Gastroesophageal sphincter (tissue), 4 donors: ENCODE measurements around the gene RUFY2. TPM values are rescaled to one million over a fixed set of nuclear protein-coding genes. Genes with fewer than 3 reads are reported as not detected.

Experiments
- ATAC-seq: fragments of 150-250 bp; one replicate; pipeline ENCODE4 v1.9.1; 2016; ENCODE audit warnings: mild to moderate bottlenecking, moderate library complexity
- H3K27ac ChIP-seq, 4 donors: fragments of 200-600 bp; sonication (generic) in 3 of 4; 1 replicate in 3 of 4; 2 replicates in 1 of 4; pipeline ENCODE4 v1.5.1; 2016 to 2019
- H3K27me3 ChIP-seq: fragments of 200-600 bp; sonication (generic); one replicate; pipeline ENCODE4 v1.5.1; 2019
- H3K36me3 ChIP-seq, 2 donors: fragments of 200-600 bp; sonication (generic); one replicate each; pipeline ENCODE4 v1.5.1; 2019; ENCODE audit warnings: control low read depth in 1 of 2
- H3K4me1 ChIP-seq, 3 donors: fragments of 200-600 bp; sonication (generic); 1 replicate in 2 of 3; 2 replicates in 1 of 3; pipeline ENCODE4 v1.5.1; 2016 to 2019; ENCODE audit warnings: control low read depth in 2 of 3
- H3K4me3 ChIP-seq, 2 donors: fragments of 200-600 bp; sonication (generic); one replicate each; pipeline ENCODE4 v1.5.1; 2019; ENCODE audit warnings: mild to moderate bottlenecking in 1 of 2, moderate library complexity in 1 of 2
- H3K9me3 ChIP-seq, 3 donors: fragments of 200-600 bp; sonication (generic); one replicate each; pipeline ENCODE4 v1.5.1; 2017 to 2019; ENCODE audit warnings: control low read depth in 2 of 3
- EP300 ChIP-seq: sonication (generic); formaldehyde crosslinking; IDR thresholded peaks from one replicate; pipeline ENCODE4 v1.6.1; 2017; ENCODE audit warnings: antibody characterized with exemption, mild to moderate bottlenecking
- POLR2A ChIP-seq, 2 donors: fragments of 450-650 bp; IDR thresholded peaks; one replicate each; pipeline ENCODE4 v1.6.1; 2017; ENCODE audit warnings: antibody characterized with exemption in 2 of 2, mild to moderate bottlenecking in 2 of 2, moderate library complexity in 1 of 2
- POLR2AphosphoS5 ChIP-seq: sonication (generic); formaldehyde crosslinking; IDR thresholded peaks from one replicate; pipeline ENCODE4 v1.6.1; 2017; ENCODE audit warnings: antibody characterized with exemption
- WGBS, 2 donors: methylation state at CpG; one replicate each; pipeline ENCODE4 v1.1.5; 2018; ENCODE audit warnings: low coverage in 1 of 2; 5-methylcytosine and 5-hydroxymethylcytosine counted together
- total RNA-seq, 4 donors: library from RNA; depleted of rRNA; stranded (reverse); fragments of >200 nt; gene quantifications; one replicate each; pipeline ENCODE4 v1.1.0, GENCODE V29; 2016
- TF ChIP-seq, protein P1 (sequence below), 4 experiments: fragments of 200-600 bp in 2 of 4; fragments of 450-650 bp in 2 of 4; sonication (generic) in 1 of 4; IDR thresholded peaks; one replicate each; pipeline ENCODE4 v1.5.1; 2017 to 2019; ENCODE audit warnings: antibody characterized with exemption in 4 of 4, mild to moderate bottlenecking in 2 of 4, moderate library complexity in 2 of 4

Gene RUFY2
- total RNA-seq, 4 donors from 2014 or later, result 17.9 to 29.0 (median 26.0) TPM

DNA sequence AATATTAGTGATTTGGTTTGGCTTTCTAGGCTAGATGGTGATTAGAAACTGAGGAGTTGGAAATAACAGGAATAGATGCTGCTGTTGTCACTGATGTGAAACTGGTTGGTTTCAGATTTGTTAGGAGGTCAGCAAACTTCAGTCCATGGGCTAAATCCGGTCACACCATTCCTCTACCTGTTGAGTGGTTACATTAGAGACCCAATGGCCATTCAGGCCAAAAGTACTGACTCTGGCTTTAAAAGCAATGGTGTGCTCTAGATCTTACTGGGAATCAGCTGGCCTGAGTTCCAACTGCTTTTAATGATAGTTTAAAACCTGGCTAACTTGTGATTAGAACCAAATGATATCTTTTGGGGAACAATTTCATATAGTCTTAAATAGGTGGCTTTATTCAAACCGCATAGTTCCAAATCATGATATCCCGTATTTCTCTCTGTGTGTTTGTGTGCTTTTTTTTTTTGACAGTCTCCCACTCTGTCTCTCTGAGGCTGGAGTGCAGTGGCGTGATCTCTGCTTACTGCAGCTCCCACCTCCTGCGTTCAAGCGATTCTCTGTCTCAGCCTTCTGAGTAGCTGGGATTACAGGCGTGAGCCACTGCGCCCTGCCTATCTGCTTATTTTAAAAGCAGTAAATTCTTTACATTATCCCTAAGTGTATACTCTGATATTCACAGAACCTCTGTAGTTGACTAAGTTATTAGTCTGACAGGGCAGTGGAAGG lies 66.6 kb downstream of the RUFY2 start:
- Histone ChIP-seq H3K9me3 (no peaks in the 10 kb centered on the region), H3K27me3 (no peaks in the 10 kb centered on the region), H3K4me1 (peaks cover 7 to 50% (median 20%) of the 10 kb centered on the region in 3 donors), H3K36me3 (peaks cover 17 to 71% of the 10 kb centered on the region in 2 donors), H3K27ac (no peak overlapping the region), H3K4me3 (no peak overlapping the region)
- WGBS, 2 donors, result 84 to 85% methylated on average over 4 to 7 of the region's 8 CpGs
- ATAC-seq, result no peak
- TF ChIP-seq, protein P1, sequence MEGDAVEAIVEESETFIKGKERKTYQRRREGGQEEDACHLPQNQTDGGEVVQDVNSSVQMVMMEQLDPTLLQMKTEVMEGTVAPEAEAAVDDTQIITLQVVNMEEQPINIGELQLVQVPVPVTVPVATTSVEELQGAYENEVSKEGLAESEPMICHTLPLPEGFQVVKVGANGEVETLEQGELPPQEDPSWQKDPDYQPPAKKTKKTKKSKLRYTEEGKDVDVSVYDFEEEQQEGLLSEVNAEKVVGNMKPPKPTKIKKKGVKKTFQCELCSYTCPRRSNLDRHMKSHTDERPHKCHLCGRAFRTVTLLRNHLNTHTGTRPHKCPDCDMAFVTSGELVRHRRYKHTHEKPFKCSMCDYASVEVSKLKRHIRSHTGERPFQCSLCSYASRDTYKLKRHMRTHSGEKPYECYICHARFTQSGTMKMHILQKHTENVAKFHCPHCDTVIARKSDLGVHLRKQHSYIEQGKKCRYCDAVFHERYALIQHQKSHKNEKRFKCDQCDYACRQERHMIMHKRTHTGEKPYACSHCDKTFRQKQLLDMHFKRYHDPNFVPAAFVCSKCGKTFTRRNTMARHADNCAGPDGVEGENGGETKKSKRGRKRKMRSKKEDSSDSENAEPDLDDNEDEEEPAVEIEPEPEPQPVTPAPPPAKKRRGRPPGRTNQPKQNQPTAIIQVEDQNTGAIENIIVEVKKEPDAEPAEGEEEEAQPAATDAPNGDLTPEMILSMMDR (IDR thresholded peaks at IDR 0.05), result no peak

DNA sequence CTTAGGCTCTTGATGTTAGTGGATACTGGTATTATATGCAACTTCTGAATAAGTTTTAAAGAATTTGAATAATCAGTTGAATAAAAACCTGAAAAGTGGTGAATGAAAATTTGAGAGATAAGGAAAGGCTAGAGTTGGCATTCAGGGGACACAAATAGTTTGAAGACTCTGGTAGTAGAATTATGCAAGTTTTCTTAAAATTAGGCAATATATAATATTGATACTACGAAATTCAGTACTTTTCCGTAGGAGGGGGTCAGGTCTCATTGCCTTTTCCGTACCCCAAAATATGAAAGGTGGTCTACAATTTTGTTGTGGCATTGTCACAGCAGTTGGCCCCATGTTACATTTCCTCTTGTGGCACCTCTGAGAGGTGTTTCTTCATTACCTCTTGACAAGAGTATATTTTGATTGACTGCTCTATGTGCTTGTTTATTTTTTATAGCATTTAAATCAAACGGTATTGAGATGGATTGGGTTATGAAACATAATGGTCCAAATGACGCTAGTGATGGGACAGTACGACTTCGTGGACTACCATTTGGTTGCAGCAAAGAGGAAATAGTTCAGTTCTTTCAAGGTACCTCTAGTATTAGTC lies 70.2 kb downstream of the RUFY2 start:
- Histone ChIP-seq H3K36me3 (peaks cover 17 to 36% of the 10 kb centered on the region in 2 donors), H3K9me3 (no peaks in the 10 kb centered on the region), H3K4me1 (peaks cover 7 to 66% (median 20%) of the 10 kb centered on the region in 3 donors), H3K27me3 (no peaks in the 10 kb centered on the region), H3K27ac (no peak overlapping the region), H3K4me3 (peak overlapping the region in 1 of 2 donors; percentile 81)
- WGBS, 2 donors, result 60 to 63% methylated on average over 7 of the region's 7 CpGs
- TF ChIP-seq, protein P1 (IDR thresholded peaks at IDR 0.05), result no peak
- TF ChIP-seq POLR2AphosphoS5 (no peak), EP300 (no peak), POLR2A (IDR thresholded peaks at IDR 0.05) (no peak)
- no peak for ATAC-seq

GRCh38 chr10:68334672-68335467 lies 72.2 kb downstream of the RUFY2 start:
- ATAC-seq, result no peak
- Histone ChIP-seq H3K4me1 (peaks cover 7 to 70% (median 20%) of the 10 kb centered on the region in 3 donors), H3K27me3 (no peaks in the 10 kb centered on the region), H3K27ac (peak overlapping the region in 2 of 4 donors; percentile 20 to 99), H3K9me3 (no peaks in the 10 kb centered on the region), H3K4me3 (peak overlapping the region; percentile 81 to 91), H3K36me3 (peaks cover 10 to 16% of the 10 kb centered on the region in 2 donors)
- 0 to 2% methylated on average over 4 to 8 of the region's 8 CpGs for WGBS, 2 donors
- no peak for TF ChIP-seq EP300
- no peak for TF ChIP-seq POLR2A (IDR thresholded peaks at IDR 0.05)
- TF ChIP-seq, protein P1 (IDR thresholded peaks at IDR 0.05), result no peak
- no peak for TF ChIP-seq POLR2AphosphoS5

DNA sequence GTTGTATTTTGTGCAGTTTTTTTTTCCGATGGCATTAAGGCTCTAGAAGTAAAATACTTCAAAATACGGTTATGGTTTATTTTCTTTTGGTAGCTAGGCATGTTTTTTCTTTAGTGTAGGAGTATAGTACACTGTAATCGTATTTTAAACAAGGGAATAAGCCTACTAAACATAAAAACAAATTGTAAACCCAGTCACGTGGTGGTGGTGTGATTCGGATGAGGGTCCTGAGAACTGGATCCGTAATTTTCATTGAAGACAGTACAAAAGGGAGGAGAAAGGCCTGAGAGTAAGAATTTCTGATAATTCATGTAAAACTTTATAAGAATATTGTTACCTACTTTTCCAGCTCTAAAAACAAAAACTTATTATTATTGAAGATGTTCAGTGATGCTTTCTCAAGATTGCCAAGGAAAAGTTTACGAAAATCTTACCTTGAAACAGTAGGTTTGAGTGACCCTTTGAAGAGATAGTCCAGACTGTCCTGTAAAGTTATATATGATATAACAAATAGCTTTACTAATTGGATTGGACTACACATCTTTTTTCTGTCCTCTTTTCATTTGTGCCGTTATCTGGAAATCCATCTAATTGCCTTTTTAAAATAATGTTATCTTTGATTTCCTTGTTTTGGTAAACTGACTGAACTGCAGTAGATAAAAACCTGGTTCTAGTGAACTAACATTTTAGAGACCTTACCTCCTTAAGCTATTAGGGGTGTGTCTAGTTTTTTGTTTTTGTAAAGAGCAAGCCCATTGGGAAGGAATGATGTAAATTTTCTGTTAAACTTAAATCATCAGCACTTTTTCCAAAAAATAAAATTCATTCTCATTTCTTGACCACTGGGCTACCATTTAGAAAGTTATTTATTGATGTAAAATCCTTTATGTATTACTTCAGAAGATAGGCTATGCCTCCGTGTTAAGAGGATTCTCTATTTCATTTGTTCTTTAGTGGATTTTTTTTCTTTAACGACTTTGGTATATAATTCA lies 73.3 kb downstream of the RUFY2 start:
- Histone ChIP-seq H3K4me1 (peaks cover 7 to 70% (median 20%) of the 10 kb centered on the region in 3 donors), H3K9me3 (no peaks in the 10 kb centered on the region), H3K27me3 (no peaks in the 10 kb centered on the region), H3K27ac (peak overlapping the region; percentile 96 to 99 (median 98)), H3K4me3 (peak overlapping the region; percentile 81 to 91), H3K36me3 (peaks cover 4 to 5% of the 10 kb centered on the region in 2 donors)
- 0 to 2% methylated on average over 10 of the region's 10 CpGs for WGBS, 2 donors
- ATAC-seq, result no peak
- no peak for TF ChIP-seq EP300
- no peak for TF ChIP-seq POLR2AphosphoS5
- TF ChIP-seq, protein P1 (IDR thresholded peaks at IDR 0.05), result no peak
- TF ChIP-seq POLR2A (IDR thresholded peaks at IDR 0.05), result no peak
